ENCODE measurements around the gene CNIH2. TPM values are rescaled to one million over a fixed set of nuclear protein-coding genes. Genes with fewer than 3 reads are reported as not detected.
"Not testable (repeated sequence)": the region's sequence is repeated elsewhere in the genome, so short reads cannot be mapped to it uniquely, and the experiment has no call there.

Gene CNIH2
- total and polyA plus RNA-seq, 2 experiments from 2014 or later = 4.3 to 9.2 TPM

DNA sequence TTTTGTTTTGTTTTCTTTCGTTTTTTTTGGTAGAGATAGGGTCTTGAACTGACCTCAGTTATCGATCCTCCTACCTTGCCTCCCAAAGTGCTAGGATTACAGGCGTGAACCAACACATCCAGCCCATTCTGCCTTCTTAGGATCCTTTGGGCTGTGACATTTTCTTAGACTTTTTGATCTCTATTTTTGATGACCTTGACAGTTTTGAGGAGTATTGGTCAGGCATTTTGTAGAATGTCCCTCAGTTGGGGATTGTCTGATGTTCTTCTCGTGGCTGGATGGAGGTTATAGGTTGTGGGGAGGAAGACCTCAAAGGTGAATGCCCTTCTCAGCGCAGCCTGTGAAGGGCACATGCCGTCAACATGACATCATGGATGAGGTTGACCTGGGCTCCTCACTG, 29.1 kb upstream of the CNIH2 start:
- no peak for TF ChIP-seq CREB1 (CRISPR knock-in tag; IDR thresholded peaks at IDR 0.05; ENCODE audit: low read depth)
- TF ChIP-seq NANOG (IDR thresholded peaks at IDR 0.05; ENCODE audit: borderline replicate concordance) = no peak
- TF ChIP-seq, protein P1, sequence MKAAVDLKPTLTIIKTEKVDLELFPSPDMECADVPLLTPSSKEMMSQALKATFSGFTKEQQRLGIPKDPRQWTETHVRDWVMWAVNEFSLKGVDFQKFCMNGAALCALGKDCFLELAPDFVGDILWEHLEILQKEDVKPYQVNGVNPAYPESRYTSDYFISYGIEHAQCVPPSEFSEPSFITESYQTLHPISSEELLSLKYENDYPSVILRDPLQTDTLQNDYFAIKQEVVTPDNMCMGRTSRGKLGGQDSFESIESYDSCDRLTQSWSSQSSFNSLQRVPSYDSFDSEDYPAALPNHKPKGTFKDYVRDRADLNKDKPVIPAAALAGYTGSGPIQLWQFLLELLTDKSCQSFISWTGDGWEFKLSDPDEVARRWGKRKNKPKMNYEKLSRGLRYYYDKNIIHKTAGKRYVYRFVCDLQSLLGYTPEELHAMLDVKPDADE (IDR thresholded peaks at IDR 0.05) = no peak
- TF ChIP-seq STAT1 (IDR thresholded peaks at IDR 0.05; ENCODE audit: unreplicated experiment) = no peak
- no peak for TF ChIP-seq POLR2AphosphoS5 (IDR thresholded peaks at IDR 0.05; ENCODE audit: low read depth)
- no peak for TF ChIP-seq EZH2 (IDR thresholded peaks at IDR 0.05; ENCODE audit: low read depth, unreplicated experiment)
- TF ChIP-seq ZNF331 (CRISPR knock-in tag; IDR thresholded peaks at IDR 0.05; ENCODE audit: low read depth) = no peak
- no peak for TF ChIP-seq EZH2phosphoT487 (IDR thresholded peaks at IDR 0.05; ENCODE audit: unreplicated experiment)
- H3K4me3 ChIP-seq = no peak overlapping the region
- H3K36me3 Mint-ChIP-seq (ENCODE audit: low read depth) = no peaks in the 10 kb centered on the region; the same call in 2 of the 3 replicates
- no peaks in the 10 kb centered on the region; the same call in 2 of the 3 replicates for H3K9me3 Mint-ChIP-seq
- H3K27ac ChIP-seq (ENCODE audit: low read depth) = no peak overlapping the region
- no peak overlapping the region for H3K27ac Mint-ChIP-seq
- no peaks in the 10 kb centered on the region for H3K4me1 ChIP-seq (ENCODE audit: insufficient read depth)
- H3K4me2 ChIP-seq = no peak overlapping the region
- H3K4me1 Mint-ChIP-seq = peaks cover 7% of the 10 kb centered on the region
- ATAC-seq (no peak), DNase-seq (ENCODE audit: low spot score) (no peak)
- H3K9me2 ChIP-seq (ENCODE audit: insufficient read depth) = no peaks in the 10 kb centered on the region
- no peaks in the 10 kb centered on the region for H3F3A ChIP-seq (replicated peaks; ENCODE audit: low read depth)
- H3K4me3 Mint-ChIP-seq = no peak overlapping the region
- H2AFZ ChIP-seq = no peak overlapping the region
- no peaks in the 10 kb centered on the region; the same call in 1 of the 2 replicates for H4K20me1 ChIP-seq (replicated peaks; ENCODE audit: insufficient read depth)
- peaks cover 16% of the 10 kb centered on the region for H3K27me3 Mint-ChIP-seq (ENCODE audit: insufficient read depth, low read depth, poor library complexity)
- no peaks in the 10 kb centered on the region for H3K36me3 ChIP-seq (ENCODE audit: insufficient read depth)
- no peaks in the 10 kb centered on the region for H3K27me3 ChIP-seq (ENCODE audit: insufficient read depth)
- H3K79me2 ChIP-seq (replicated peaks; ENCODE audit: insufficient read depth) = no peaks in the 10 kb centered on the region

DNA sequence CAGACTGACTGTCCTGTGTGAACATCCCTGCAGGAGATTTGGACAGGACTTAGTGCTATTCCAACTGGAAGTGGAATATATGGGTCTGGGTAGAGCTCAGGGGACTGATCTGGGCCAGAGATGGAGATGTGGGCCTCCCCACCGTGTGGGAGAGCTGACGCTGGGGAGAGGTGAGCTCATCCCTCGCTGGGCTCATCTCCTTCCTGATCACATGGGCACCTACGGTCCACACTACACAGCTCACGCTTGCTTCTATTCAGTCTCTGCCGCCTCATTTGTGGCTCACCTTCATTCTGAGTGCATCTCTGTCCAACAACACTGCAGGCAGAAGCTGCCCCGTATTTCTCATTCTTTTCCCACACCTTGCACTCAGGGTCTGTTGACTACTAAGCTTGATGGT, 26.2 kb upstream of the CNIH2 start:
- H3K4me2 ChIP-seq = no peak overlapping the region
- Mint-ChIP-seq H3K27me3 (ENCODE audit: insufficient read depth, low read depth, poor library complexity) (peaks cover 14% of the 10 kb centered on the region), H3K36me3 (ENCODE audit: low read depth) (no peaks in the 10 kb centered on the region), H3K9me3 (no peaks in the 10 kb centered on the region; the same call in 2 of the 3 replicates), H3K4me1 (peaks cover 12% of the 10 kb centered on the region), H3K27ac (no peak overlapping the region), H3K4me3 (no peak overlapping the region)
- no peaks in the 10 kb centered on the region for H3K79me2 ChIP-seq (replicated peaks; ENCODE audit: insufficient read depth)
- TF ChIP-seq EZH2phosphoT487 (IDR thresholded peaks at IDR 0.05; ENCODE audit: unreplicated experiment) (no peak), CREB1 (CRISPR knock-in tag; IDR thresholded peaks at IDR 0.05; ENCODE audit: low read depth) (no peak), POLR2AphosphoS5 (IDR thresholded peaks at IDR 0.05; ENCODE audit: low read depth) (no peak)
- TF ChIP-seq, protein P1 (IDR thresholded peaks at IDR 0.05) = no peak
- H3K9me2 ChIP-seq (ENCODE audit: insufficient read depth) = no peaks in the 10 kb centered on the region
- no peak overlapping the region for H2AFZ ChIP-seq
- no peak for DNase-seq (ENCODE audit: low spot score)
- peak; percentile 32; the same call in 1 of the 3 replicates for ATAC-seq
- no peak overlapping the region for H3K27ac ChIP-seq (ENCODE audit: low read depth)
- H3K36me3 ChIP-seq (ENCODE audit: insufficient read depth) = no peaks in the 10 kb centered on the region
- H3F3A ChIP-seq (replicated peaks; ENCODE audit: low read depth) = peaks cover 9% of the 10 kb centered on the region; the same call in 1 of the 2 replicates
- H3K4me1 ChIP-seq (ENCODE audit: insufficient read depth) = peaks cover 9% of the 10 kb centered on the region
- no peaks in the 10 kb centered on the region for H3K27me3 ChIP-seq (ENCODE audit: insufficient read depth)
- H4K20me1 ChIP-seq (replicated peaks; ENCODE audit: insufficient read depth) = no peaks in the 10 kb centered on the region; the same call in 1 of the 2 replicates
- no peak overlapping the region for H3K4me3 ChIP-seq

DNA sequence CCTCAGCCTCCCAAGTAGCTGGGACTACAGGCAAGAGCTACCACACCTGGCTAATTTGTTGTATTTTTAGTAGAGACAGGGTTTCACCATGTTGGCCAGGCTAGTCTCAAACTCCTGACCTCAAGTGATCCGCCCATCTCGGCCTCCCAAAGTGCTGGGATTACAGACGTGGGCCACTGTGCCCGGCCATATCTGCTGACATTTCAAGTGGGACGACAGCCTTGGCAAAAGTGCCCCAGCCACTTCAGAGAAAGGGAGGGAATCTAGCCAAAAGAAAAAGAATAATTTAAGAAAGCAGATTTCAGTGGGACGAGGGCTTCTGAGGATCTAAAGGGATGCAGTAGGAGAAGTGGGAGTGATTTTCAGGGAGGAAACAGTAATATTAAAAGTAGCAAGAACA, 24.9 kb upstream of the CNIH2 start:
- not testable (repeated sequence) for H3K4me2 ChIP-seq; H3K79me2 ChIP-seq (replicated peaks; ENCODE audit: insufficient read depth); H3K4me3 Mint-ChIP-seq; DNase-seq (ENCODE audit: low spot score); ATAC-seq; H2AFZ ChIP-seq; H3K36me3 ChIP-seq (ENCODE audit: insufficient read depth); H3K4me1 ChIP-seq (ENCODE audit: insufficient read depth); H3K36me3 Mint-ChIP-seq (ENCODE audit: low read depth); H3K27me3 ChIP-seq (ENCODE audit: insufficient read depth); H3K9me2 ChIP-seq (ENCODE audit: insufficient read depth); H3K9me3 Mint-ChIP-seq; H3K27ac Mint-ChIP-seq; H4K20me1 ChIP-seq (replicated peaks; ENCODE audit: insufficient read depth); H3K27ac ChIP-seq (ENCODE audit: low read depth); H3K4me3 ChIP-seq; H3F3A ChIP-seq (replicated peaks; ENCODE audit: low read depth)
- Mint-ChIP-seq H3K4me1 (peaks cover 13% of the 10 kb centered on the region), H3K27me3 (ENCODE audit: insufficient read depth, low read depth, poor library complexity) (peaks cover 20% of the 10 kb centered on the region)

Data from GM23338 (cell line).